Fibroblast of lung (primary cell): ENCODE results near the gene DOCK3. TPM values are rescaled to one million over a fixed set of nuclear protein-coding genes. Genes with fewer than 3 reads are reported as not detected.

Experiments used
- DNase-seq, 2 donors: peaks; one replicate each; pipeline versions ENCODE4 v3.0.0 to v3.0.0-alpha.2; 2010; ENCODE audit warnings: low read depth in 2 of 2
- H2AFZ ChIP-seq: 2 replicates; pipeline ENCODE4 v1.5.1; 2012; ENCODE audit warnings: low read length, control low read depth, inconsistent platforms
- H3K27ac ChIP-seq: 2 replicates; pipeline ENCODE4 v1.5.1; 2011; ENCODE audit warnings: low read length, control low read depth; ENCODE audit not compliant: insufficient read depth
- H3K27me3 ChIP-seq: 2 replicates; pipeline ENCODE4 v1.5.1; 2011; ENCODE audit warnings: mild to moderate bottlenecking, low read length; ENCODE audit not compliant: control insufficient read depth, insufficient read depth
- H3K36me3 ChIP-seq: 2 replicates; pipeline ENCODE4 v1.5.1; 2011; ENCODE audit warnings: low read length; ENCODE audit not compliant: control insufficient read depth, insufficient read depth
- H3K4me1 ChIP-seq: 2 replicates; pipeline ENCODE4 v1.5.1; 2011; ENCODE audit warnings: low read length; ENCODE audit not compliant: control insufficient read depth, insufficient read depth; ENCODE audit errors: extremely low read depth
- H3K4me2 ChIP-seq: 2 replicates; pipeline ENCODE4 v1.5.1; 2011; ENCODE audit warnings: low read length, control low read depth; ENCODE audit not compliant: insufficient read depth; ENCODE audit errors: extremely low read depth
- H3K4me3 ChIP-seq, 4 experiments: fragments of 200-600 bp in 1 of 4; sonication (generic) in 1 of 4; replicated peaks in 1 of 4; 2 replicates each; pipeline ENCODE4 v1.5.1; 2011 to 2016; ENCODE audit warnings: low read length in 4 of 4, low read depth in 3 of 4, mild to moderate bottlenecking in 3 of 4, control low read depth in 2 of 4, inconsistent platforms in 1 of 4, mixed read lengths in 1 of 4; ENCODE audit not compliant: insufficient read depth in 1 of 4; ENCODE audit errors: control extremely low read depth in 1 of 4
- H3K79me2 ChIP-seq: 2 replicates; pipeline ENCODE4 v1.5.1; 2012; ENCODE audit warnings: mild to moderate bottlenecking, low read length, inconsistent platforms; ENCODE audit not compliant: control insufficient read depth, insufficient read depth
- H3K9ac ChIP-seq: 2 replicates; pipeline ENCODE4 v1.5.1; 2011; ENCODE audit warnings: mild to moderate bottlenecking, low read length, control low read depth; ENCODE audit not compliant: insufficient read depth
- H3K9me3 ChIP-seq: 2 replicates; pipeline ENCODE4 v1.5.1; 2012; ENCODE audit warnings: low read depth, low read length; ENCODE audit not compliant: control insufficient read depth, insufficient read depth
- H4K20me1 ChIP-seq: 2 replicates; pipeline ENCODE4 v1.5.1; 2011; ENCODE audit warnings: low read length; ENCODE audit not compliant: control insufficient read depth, insufficient read depth; ENCODE audit errors: extremely low read depth
- CTCF ChIP-seq, 2 donors: IDR thresholded peaks in 1 of 2; conservative IDR thresholded peaks in 1 of 2; 1 replicate in 1 of 2; 2 replicates in 1 of 2; pipeline ENCODE4 v1.5.1; 2011 to 2012; ENCODE audit warnings: low read length in 2 of 2, control low read depth in 1 of 2, inconsistent platforms in 1 of 2, low read depth in 1 of 2, mild to moderate bottlenecking in 1 of 2
- EZH2 ChIP-seq: IDR thresholded peaks from 2 replicates; pipeline ENCODE4 v1.5.1; 2012; ENCODE audit warnings: low read length, control low read depth, mild to moderate bottlenecking; ENCODE audit errors: missing control alignments
- polyA plus RNA-seq, 2 donors: library from polyadenylated mRNA; depleted of rRNA in 1 of 2; stranded (reverse) in 1 of 2; unstranded in 1 of 2; fragments of >200 nt; gene quantifications; 2 replicates each; pipeline ENCODE4 v1.2.1, GENCODE V29; 2011 to 2012; ENCODE audit warnings: missing spikeins in 1 of 2
- total RNA-seq: library from RNA; depleted of rRNA; stranded (reverse); fragments of >200 nt; gene quantifications from 2 replicates; pipeline ENCODE4 v1.2.1, GENCODE V29; 2014

Gene DOCK3
- total and polyA plus RNA-seq, 2 donors (not counting 1 experiment from before 2014, with no cell fraction given) = 0.07 to 0.17 TPM

GRCh38 chr3:50923955-50924354 lies 249.2 kb downstream of the DOCK3 start:
- H3K36me3 ChIP-seq = no peaks in the 10 kb centered on the region
- no peak overlapping the region for H2AFZ ChIP-seq
- no peaks in the 10 kb centered on the region for H3K27me3 ChIP-seq
- no peak for DNase-seq
- no peak overlapping the region for H3K27ac ChIP-seq
- no peak overlapping the region for H3K4me2 ChIP-seq
- no peaks in the 10 kb centered on the region for H3K4me1 ChIP-seq
- TF ChIP-seq EZH2 (no peak), CTCF (conservative IDR thresholded peaks at IDR 0.05 in 1 of 2, IDR thresholded peaks at IDR 0.05 in 1 of 2; ENCODE audit: low read depth in 1 of 2, low read length in 2 of 2) (no peak)
- H3K79me2 ChIP-seq = no peaks in the 10 kb centered on the region
- H3K4me3 ChIP-seq = no peak overlapping the region
- no peaks in the 10 kb centered on the region for H4K20me1 ChIP-seq
- H3K9ac ChIP-seq = no peak overlapping the region
- no peaks in the 10 kb centered on the region for H3K9me3 ChIP-seq

- H4K20me1 ChIP-seq = no peaks in the 10 kb centered on the region
- no peaks in the 10 kb centered on the region for H3K79me2 ChIP-seq
- no peak overlapping the region for H3K4me2 ChIP-seq
- H3K4me3 ChIP-seq = no peak overlapping the region
- no peak overlapping the region for H2AFZ ChIP-seq
- no peaks in the 10 kb centered on the region for H3K36me3 ChIP-seq
- no peak for DNase-seq
- H3K27ac ChIP-seq = no peak overlapping the region
- TF ChIP-seq CTCF (conservative IDR thresholded peaks at IDR 0.05 in 1 of 2, IDR thresholded peaks at IDR 0.05 in 1 of 2; ENCODE audit: low read depth in 1 of 2, low read length in 2 of 2) = no peak
- H3K4me1 ChIP-seq = no peaks in the 10 kb centered on the region
- H3K27me3 ChIP-seq = no peaks in the 10 kb centered on the region
- no peak overlapping the region for H3K9ac ChIP-seq
- H3K9me3 ChIP-seq = no peaks in the 10 kb centered on the region
Observed at GRCh38 chr3:50924638-50925037, 249.9 kb downstream of the DOCK3 start.

GRCh38 chr3:50926868-50927267 lies 252.1 kb downstream of the DOCK3 start:
- Histone ChIP-seq H2AFZ (no peak overlapping the region), H3K9ac (no peak overlapping the region), H3K9me3 (no peaks in the 10 kb centered on the region), H3K27ac (no peak overlapping the region), H3K4me2 (no peak overlapping the region), H3K4me3 (no peak overlapping the region), H3K27me3 (no peaks in the 10 kb centered on the region), H4K20me1 (no peaks in the 10 kb centered on the region), H3K4me1 (no peaks in the 10 kb centered on the region), H3K79me2 (no peaks in the 10 kb centered on the region), H3K36me3 (no peaks in the 10 kb centered on the region)
- no peak for DNase-seq
- TF ChIP-seq EZH2 = no peak
- TF ChIP-seq CTCF (conservative IDR thresholded peaks at IDR 0.05 in 1 of 2, IDR thresholded peaks at IDR 0.05 in 1 of 2; ENCODE audit: low read depth in 1 of 2, low read length in 2 of 2) = no peak
